RWPE2 (cell line): Measurements from ENCODE around the gene IFT81.

ENCODE experiments used
- ATAC-seq: fragments of 200-7000 bp; cut with Tn5 transposase; 3 replicates; pipeline ENCODE4 v1.9.1; 2021; ENCODE audit warnings: low read depth
- DNase-seq: peaks from one replicate; pipeline ENCODE4 v3.0.0-alpha.2; 2020; ENCODE audit warnings: low spot score
- H3K27ac ChIP-seq: fragments of 450-650 bp; 2 replicates; pipeline ENCODE4 v1.5.1; 2017; ENCODE audit warnings: mild to moderate bottlenecking; ENCODE audit not compliant: poor library complexity, severe bottlenecking
- H3K27me3 ChIP-seq: fragments of 250-450 bp; sonication (Bioruptor Pico); 2 replicates; pipeline ENCODE4 v1.5.1; 2021; ENCODE audit warnings: mild to moderate bottlenecking, moderate library complexity; ENCODE audit not compliant: insufficient read depth, poor library complexity, severe bottlenecking
- H3K36me3 ChIP-seq: fragments of 250-450 bp; sonication (Bioruptor Pico); 2 replicates; pipeline ENCODE4 v1.5.1; 2020; ENCODE audit warnings: low read depth, mild to moderate bottlenecking, moderate library complexity
- H3K4me1 ChIP-seq: fragments of 250-450 bp; sonication (Bioruptor Pico); 2 replicates; pipeline ENCODE4 v1.5.1; 2021; ENCODE audit warnings: mild to moderate bottlenecking, moderate library complexity; ENCODE audit not compliant: insufficient read depth, poor library complexity, severe bottlenecking
- H3K4me3 ChIP-seq: fragments of 250-450 bp; sonication (Bioruptor Pico); 2 replicates; pipeline ENCODE4 v1.5.1; 2021; ENCODE audit warnings: mild to moderate bottlenecking, moderate library complexity; ENCODE audit not compliant: severe bottlenecking
- H3K9me3 ChIP-seq: fragments of 250-450 bp; sonication (Bioruptor Pico); 2 replicates; pipeline ENCODE4 v1.5.1; 2021; ENCODE audit warnings: mild to moderate bottlenecking, moderate library complexity; ENCODE audit not compliant: severe bottlenecking
- CTCF ChIP-seq: fragments of 450-650 bp; IDR thresholded peaks from one replicate; pipeline ENCODE4 v1.5.1; 2017; ENCODE audit warnings: mild to moderate bottlenecking, moderate library complexity; ENCODE audit not compliant: poor library complexity, severe bottlenecking

The IFT81 gene

GRCh38 chr12:110168732-110169455, 44.7 kb downstream of the IFT81 start:
- ATAC-seq (no peak), DNase-seq (no peak)
- H3K4me3 ChIP-seq, result no peak overlapping the region
- H3K9me3 ChIP-seq, result no peaks in the 10 kb centered on the region
- peaks cover 19% of the 10 kb centered on the region; the same call in 1 of the 2 replicates for H3K36me3 ChIP-seq
- H3K27ac ChIP-seq, result no peak overlapping the region
- no peaks in the 10 kb centered on the region for H3K4me1 ChIP-seq
- no peaks in the 10 kb centered on the region for H3K27me3 ChIP-seq
- TF ChIP-seq CTCF, result no peak

- H3K36me3 ChIP-seq, result 0 out of 2 replicates have a peak, but pooled peaks cover 12% of the 10 kb centered on the region
- no peak overlapping the region for H3K4me3 ChIP-seq
- no peaks in the 10 kb centered on the region for H3K27me3 ChIP-seq
- ATAC-seq (no peak), DNase-seq (no peak)
- H3K4me1 ChIP-seq, result no peaks in the 10 kb centered on the region
- H3K9me3 ChIP-seq, result no peaks in the 10 kb centered on the region
- no peak for TF ChIP-seq CTCF
- H3K27ac ChIP-seq, result no peak overlapping the region
These were observed 46.5 kb downstream of the IFT81 start for GRCh38 chr12:110170535-110171185.

DNA sequence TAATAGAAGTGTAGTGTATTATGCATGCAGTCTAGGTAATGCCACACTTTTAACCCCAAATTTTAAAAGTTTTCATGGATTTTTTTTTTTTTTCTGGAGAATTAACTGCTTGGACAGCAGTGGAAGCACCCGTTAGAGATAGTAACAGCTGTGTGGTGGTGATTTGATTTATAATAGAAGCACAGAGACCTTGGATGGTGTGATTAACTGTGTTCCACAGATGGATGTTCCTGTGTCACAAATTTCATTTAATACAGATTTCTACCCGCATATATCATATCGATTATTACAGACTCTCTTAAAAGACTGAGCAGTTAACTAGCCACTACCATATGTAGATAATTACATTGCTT, 47.0 kb downstream of the IFT81 start:
- ATAC-seq (no peak), DNase-seq (no peak)
- Histone ChIP-seq H3K9me3 (no peaks in the 10 kb centered on the region), H3K27ac (no peak overlapping the region), H3K27me3 (no peaks in the 10 kb centered on the region), H3K4me1 (no peaks in the 10 kb centered on the region), H3K4me3 (no peak overlapping the region), H3K36me3 (0 out of 2 replicates have a peak, but pooled peaks cover 12% of the 10 kb centered on the region)
- no peak for TF ChIP-seq CTCF

DNA sequence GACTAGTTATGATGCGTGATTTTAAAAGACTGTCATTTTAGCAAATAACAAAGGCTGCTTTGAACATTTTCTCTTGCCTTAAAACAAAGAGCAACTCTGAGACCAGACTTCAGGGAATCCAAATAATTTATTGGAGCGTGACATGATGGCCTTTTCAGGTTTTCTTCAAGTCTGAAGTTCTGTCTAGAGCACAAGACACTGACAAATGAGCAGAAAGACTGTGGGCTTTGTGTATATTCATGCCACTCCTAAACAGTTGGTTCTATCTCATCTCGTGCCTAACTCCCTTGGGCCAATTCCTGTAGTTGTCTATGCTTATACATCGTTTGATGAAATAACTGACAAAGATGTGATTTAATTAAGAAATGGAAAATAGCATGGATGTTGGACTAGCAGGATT, 47.5 kb downstream of the IFT81 start:
- no peaks in the 10 kb centered on the region for H3K9me3 ChIP-seq

More for the DNA sequence above, 47.5 kb downstream of the IFT81 start:
- ATAC-seq (no peak), DNase-seq (no peak)
- Histone ChIP-seq H3K4me3 (no peak overlapping the region), H3K27me3 (no peaks in the 10 kb centered on the region), H3K4me1 (no peaks in the 10 kb centered on the region), H3K36me3 (0 out of 2 replicates have a peak, but pooled peaks cover 12% of the 10 kb centered on the region), H3K27ac (no peak overlapping the region)
- TF ChIP-seq CTCF, result no peak
